Measurements from ENCODE around the gene KIAA1217. TPM values are rescaled to one million over a fixed set of nuclear protein-coding genes. Genes with fewer than 3 reads are reported as not detected.

KIAA1217 gene
- total and polyA plus RNA-seq, 2 of the 8 experiments (the other 6 are each of a cell fraction or from before 2014, with no cell fraction given), result 4.5 to 15.6 TPM

DNA sequence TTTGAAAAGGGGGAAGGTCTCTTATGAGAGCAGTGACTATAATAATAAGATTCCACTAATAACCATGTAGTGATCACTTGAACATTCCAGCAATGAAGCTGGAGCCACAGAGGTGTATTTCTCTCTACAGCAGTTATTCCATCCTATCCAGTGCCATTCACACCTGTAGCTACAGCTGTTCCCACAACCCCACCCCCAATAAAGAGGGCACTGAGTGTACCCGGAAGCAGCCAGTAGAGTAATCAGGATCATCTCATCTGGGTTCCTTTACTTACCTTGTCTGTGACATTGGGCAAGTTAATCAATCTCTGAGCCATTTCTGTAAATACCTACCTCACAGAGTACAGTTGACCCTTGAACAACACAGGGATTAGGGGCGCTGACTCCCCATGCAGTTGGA, 188.7 kb downstream of the KIAA1217 start:
- H3K79me2 ChIP-seq (ENCODE audit: control insufficient read depth in 1 of 2, insufficient read depth in 2 of 2, low read length in 2 of 2), result no peaks in the 10 kb centered on the region
- H3K4me1 ChIP-seq (replicated peaks in 1 of 4; ENCODE audit: control insufficient read depth in 3 of 4, insufficient read depth in 4 of 4, low read length in 3 of 4), result no peaks in the 10 kb centered on the region
- POLR2A ChIA-PET (ENCODE audit: partially characterized antibody), result interaction anchor here (0.6 kb wide), 1 partner anchor 199 kb away, joined by 3 read pairs; no protein-coding TSS in a partner anchor
- no peaks in the 10 kb centered on the region for H3K9me3 ChIP-seq (ENCODE audit: insufficient read depth in 2 of 2, low read depth in 1 of 2, low read length in 1 of 2)
- H3K56ac ChIP-seq (replicated peaks; ENCODE audit: insufficient read length, low read depth, low read length), result no peak overlapping the region
- no peak overlapping the region for H3K14ac ChIP-seq (ENCODE audit: insufficient read length)
- H2BK5ac ChIP-seq (ENCODE audit: low read depth, low read length), result no peak overlapping the region
- H3K27ac ChIP-seq (ENCODE audit: low read depth, low read length), result no peak overlapping the region
- no peak overlapping the region for H3K23ac ChIP-seq (ENCODE audit: insufficient read length)
- H2AK5ac ChIP-seq (ENCODE audit: low read depth, low read length), result no peak overlapping the region
- H2BK12ac ChIP-seq (ENCODE audit: low read depth, low read length), result no peak overlapping the region
- H3K4me3 ChIP-seq (ENCODE audit: extremely low read depth in 1 of 4, insufficient read depth in 2 of 4, low read depth in 3 of 4, low read length in 4 of 4), result no peak overlapping the region
- H4K20me1 ChIP-seq (replicated peaks in 1 of 2; ENCODE audit: control insufficient read depth in 1 of 2, insufficient read depth in 2 of 2, low read length in 2 of 2), result no peaks in the 10 kb centered on the region
- no peak overlapping the region for H3K4ac ChIP-seq (replicated peaks; ENCODE audit: insufficient read length, low read depth, low read length)
- H3K27me3 ChIP-seq (replicated peaks in 1 of 4; ENCODE audit: control insufficient read depth in 3 of 4, extremely low read depth in 1 of 4, insufficient read depth in 3 of 4, low read length in 3 of 4), result no peaks in the 10 kb centered on the region
- FAIRE-seq (no peak), DNase-seq (ENCODE audit: low read depth in 1 of 2, low spot score in 2 of 2) (no peak)
- CTCF ChIA-PET (ENCODE audit: partially characterized antibody), result interaction anchor here (0.6 to 2.8 kb wide), 10 partner anchors 13 to 117 kb away, joined by 3 to 12 read pairs (median 4); no protein-coding TSS in a partner anchor
- no peaks in the 10 kb centered on the region for H3K36me3 ChIP-seq (ENCODE audit: control insufficient read depth in 2 of 4, insufficient read depth in 4 of 4, low read length in 3 of 4)
- no peak overlapping the region for H2BK20ac ChIP-seq (ENCODE audit: low read length)
- no peak overlapping the region for H4K5ac ChIP-seq (ENCODE audit: insufficient read length, low read depth, low read length)
- WGBS, 2 experiments (ENCODE audit: extremely low coverage in 1 of 2, insufficient coverage in 1 of 2, insufficient read length in 1 of 2, insufficient replicate concordance in 2 of 2, low coverage in 1 of 2, low lambda C conversion rate in 2 of 2, missing lambda C conversion rate in 1 of 2), result 98% methylated on average over 2 of the region's 2 CpGs; no CpG with 5 or more reads in 1 of the 2 experiments
- H2BK120ac ChIP-seq (replicated peaks; ENCODE audit: low read depth, low read length), result no peak overlapping the region
- no peak overlapping the region for H2AFZ ChIP-seq (ENCODE audit: low read length)
- no peaks in the 10 kb centered on the region for H3K23me2 ChIP-seq (ENCODE audit: low read depth, low read length)
- no peaks in the 10 kb centered on the region for H3K79me1 ChIP-seq (ENCODE audit: low read depth, low read length)
- no peak overlapping the region for H3K18ac ChIP-seq (ENCODE audit: extremely low read depth, low read length)
- no peak overlapping the region for H4K91ac ChIP-seq (replicated peaks; ENCODE audit: insufficient read length, low read length)
- no peak overlapping the region for H3K4me2 ChIP-seq (ENCODE audit: insufficient read depth in 1 of 2, low read depth in 2 of 2, low read length in 2 of 2)
- no peak overlapping the region for H4K8ac ChIP-seq (ENCODE audit: extremely low read depth, insufficient read depth, low read length)
- no peak overlapping the region for H3K9ac ChIP-seq (replicated peaks in 1 of 4; ENCODE audit: extremely low read depth in 1 of 4, low read depth in 3 of 4, low read length in 3 of 4)
- H2BK15ac ChIP-seq (ENCODE audit: low read length), result no peak overlapping the region
- TF ChIP-seq, protein P1, sequence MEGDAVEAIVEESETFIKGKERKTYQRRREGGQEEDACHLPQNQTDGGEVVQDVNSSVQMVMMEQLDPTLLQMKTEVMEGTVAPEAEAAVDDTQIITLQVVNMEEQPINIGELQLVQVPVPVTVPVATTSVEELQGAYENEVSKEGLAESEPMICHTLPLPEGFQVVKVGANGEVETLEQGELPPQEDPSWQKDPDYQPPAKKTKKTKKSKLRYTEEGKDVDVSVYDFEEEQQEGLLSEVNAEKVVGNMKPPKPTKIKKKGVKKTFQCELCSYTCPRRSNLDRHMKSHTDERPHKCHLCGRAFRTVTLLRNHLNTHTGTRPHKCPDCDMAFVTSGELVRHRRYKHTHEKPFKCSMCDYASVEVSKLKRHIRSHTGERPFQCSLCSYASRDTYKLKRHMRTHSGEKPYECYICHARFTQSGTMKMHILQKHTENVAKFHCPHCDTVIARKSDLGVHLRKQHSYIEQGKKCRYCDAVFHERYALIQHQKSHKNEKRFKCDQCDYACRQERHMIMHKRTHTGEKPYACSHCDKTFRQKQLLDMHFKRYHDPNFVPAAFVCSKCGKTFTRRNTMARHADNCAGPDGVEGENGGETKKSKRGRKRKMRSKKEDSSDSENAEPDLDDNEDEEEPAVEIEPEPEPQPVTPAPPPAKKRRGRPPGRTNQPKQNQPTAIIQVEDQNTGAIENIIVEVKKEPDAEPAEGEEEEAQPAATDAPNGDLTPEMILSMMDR (IDR thresholded peaks at IDR 0.05; ENCODE audit: control extremely low read depth in 1 of 3, insufficient read depth in 1 of 3, low read depth in 1 of 3, low read length in 3 of 3), result no peak
- TF ChIP-seq KDM5A (IDR thresholded peaks at IDR 0.05; ENCODE audit: low read length) (no peak), SUZ12 (IDR thresholded peaks at IDR 0.05; ENCODE audit: low read length) (no peak), RFX5 (IDR thresholded peaks at IDR 0.05; ENCODE audit: borderline replicate concordance, low read depth, low read length) (no peak), EP300 (IDR thresholded peaks at IDR 0.05; ENCODE audit: borderline replicate concordance in 1 of 2, low read depth in 2 of 2, low read length in 2 of 2) (no peak), PHF8 (conservative IDR thresholded peaks at IDR 0.05; ENCODE audit: low read depth, low read length) (no peak), SIRT6 (IDR thresholded peaks at IDR 0.05; ENCODE audit: low read length) (no peak), CHD2 (IDR thresholded peaks at IDR 0.05; ENCODE audit: low read length) (no peak), CREB1 (IDR thresholded peaks at IDR 0.05) (no peak)
- TF ChIP-seq, protein P2, sequence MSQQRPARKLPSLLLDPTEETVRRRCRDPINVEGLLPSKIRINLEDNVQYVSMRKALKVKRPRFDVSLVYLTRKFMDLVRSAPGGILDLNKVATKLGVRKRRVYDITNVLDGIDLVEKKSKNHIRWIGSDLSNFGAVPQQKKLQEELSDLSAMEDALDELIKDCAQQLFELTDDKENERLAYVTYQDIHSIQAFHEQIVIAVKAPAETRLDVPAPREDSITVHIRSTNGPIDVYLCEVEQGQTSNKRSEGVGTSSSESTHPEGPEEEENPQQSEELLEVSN (IDR thresholded peaks at IDR 0.05), result no peak
- TF ChIP-seq, protein P3, sequence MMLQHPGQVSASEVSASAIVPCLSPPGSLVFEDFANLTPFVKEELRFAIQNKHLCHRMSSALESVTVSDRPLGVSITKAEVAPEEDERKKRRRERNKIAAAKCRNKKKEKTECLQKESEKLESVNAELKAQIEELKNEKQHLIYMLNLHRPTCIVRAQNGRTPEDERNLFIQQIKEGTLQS (IDR thresholded peaks at IDR 0.05; ENCODE audit: insufficient read depth, low read depth, low read length), result no peak

Measured in H1 (cell line).